DLD1 (cell line): ENCODE results near the gene DTNB.

Experiments used
- in situ Hi-C: cut with HindIII; loops from 2 replicates; pipeline ENCODE4 v1.10.0; 2017; ENCODE audit warnings: low sequenced_read_pairs

Gene DTNB

DNA sequence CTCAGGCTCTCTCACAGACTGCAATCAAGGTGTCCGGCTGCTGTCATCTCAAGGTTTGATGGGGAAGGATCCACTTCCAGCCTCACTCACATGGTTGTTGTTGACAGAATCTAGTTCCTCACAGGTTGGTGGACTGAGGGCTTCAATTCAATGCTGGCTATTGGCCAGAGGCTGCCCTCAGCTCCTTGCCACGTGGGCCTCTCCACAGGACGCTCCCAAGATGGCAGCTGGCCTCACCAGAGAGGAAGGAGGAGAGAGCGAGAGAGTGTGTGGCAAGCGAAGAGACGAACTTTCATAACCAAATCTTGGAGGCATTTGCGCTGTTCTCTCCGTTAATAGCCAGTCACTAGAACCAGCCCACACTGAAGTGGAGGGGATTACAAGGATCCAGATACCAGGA, 318.1 kb downstream of the DTNB start:
- in situ Hi-C loops = no loop called here

DNA sequence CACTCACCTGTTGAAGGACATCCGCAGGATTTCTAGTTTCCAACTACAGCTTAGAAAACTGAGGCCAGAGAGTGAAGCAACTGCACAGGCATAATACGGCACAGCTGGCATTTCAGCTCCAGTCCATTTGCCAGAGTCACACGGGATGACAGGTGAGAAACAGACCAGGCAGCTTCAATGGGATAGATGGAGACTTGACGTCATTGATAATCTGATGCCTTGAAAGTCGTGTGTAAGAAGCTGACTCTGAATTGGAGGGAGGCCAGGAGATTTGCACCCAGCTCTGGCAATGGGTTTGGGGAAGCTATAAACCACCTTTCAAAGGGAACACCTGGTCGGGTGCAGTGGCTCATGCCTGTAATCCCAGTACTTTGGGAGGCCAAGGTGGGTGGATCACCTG, 319.3 kb downstream of the DTNB start:
- in situ Hi-C loops = no loop called here

GRCh38 chr2:25349397-25349796, 324.0 kb downstream of the DTNB start:
- in situ Hi-C loops = no loop called here

DNA sequence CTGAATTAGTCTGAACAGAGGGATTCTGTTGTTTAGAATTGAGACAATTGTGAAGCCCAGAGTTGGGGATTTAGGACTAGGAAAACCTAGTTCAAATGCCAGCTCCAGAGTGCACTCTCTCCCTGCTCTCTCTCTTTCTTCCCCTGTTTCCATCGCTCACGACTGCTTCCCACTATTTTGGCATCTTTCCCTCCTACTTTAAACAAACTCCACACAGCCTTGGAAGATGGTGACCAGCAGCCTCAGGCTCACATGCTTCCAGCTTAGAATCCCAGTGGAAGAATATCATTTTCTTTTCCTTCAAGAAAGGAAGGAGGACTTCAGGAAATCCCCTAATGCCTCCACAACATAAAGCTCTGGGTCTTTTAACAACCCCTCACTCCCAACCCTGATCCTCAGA, 325.5 kb downstream of the DTNB start:
- in situ Hi-C loops = no loop called here

- in situ Hi-C loops = no loop called here
Observed at GRCh38 chr2:25347205-25347815, 326.1 kb downstream of the DTNB start.

DNA sequence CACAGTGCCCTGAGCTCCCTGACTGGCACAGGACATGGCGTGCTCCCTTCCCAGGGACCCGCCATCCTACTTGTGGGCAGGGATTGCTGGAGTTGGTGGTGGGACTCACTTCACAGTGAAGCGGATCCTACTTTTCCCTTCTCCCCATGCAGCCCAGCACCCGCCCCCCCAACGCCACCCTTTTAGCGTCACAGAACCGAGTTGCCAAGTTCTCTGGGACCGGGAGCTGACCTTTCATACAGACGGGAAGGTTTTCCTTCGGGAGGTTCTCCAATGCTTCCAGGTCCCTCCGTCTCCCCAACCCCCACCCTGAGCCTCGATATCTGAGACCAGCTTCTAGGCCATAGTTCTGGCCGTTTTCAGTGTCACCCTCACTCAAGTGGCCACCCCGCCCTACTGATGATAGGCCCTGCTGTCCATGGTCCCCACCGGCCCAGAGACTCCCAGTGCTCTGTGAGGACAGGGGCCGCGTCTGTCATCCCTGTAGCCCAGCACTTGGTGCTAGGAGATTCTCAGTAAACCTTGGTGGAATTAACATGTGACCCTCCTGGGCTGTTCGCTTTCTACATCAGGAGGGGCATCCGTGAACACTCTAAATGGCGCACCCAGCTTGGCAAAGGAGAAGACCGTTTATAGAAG, 330.1 kb downstream of the DTNB start:
- in situ Hi-C loops = no loop called here

DNA sequence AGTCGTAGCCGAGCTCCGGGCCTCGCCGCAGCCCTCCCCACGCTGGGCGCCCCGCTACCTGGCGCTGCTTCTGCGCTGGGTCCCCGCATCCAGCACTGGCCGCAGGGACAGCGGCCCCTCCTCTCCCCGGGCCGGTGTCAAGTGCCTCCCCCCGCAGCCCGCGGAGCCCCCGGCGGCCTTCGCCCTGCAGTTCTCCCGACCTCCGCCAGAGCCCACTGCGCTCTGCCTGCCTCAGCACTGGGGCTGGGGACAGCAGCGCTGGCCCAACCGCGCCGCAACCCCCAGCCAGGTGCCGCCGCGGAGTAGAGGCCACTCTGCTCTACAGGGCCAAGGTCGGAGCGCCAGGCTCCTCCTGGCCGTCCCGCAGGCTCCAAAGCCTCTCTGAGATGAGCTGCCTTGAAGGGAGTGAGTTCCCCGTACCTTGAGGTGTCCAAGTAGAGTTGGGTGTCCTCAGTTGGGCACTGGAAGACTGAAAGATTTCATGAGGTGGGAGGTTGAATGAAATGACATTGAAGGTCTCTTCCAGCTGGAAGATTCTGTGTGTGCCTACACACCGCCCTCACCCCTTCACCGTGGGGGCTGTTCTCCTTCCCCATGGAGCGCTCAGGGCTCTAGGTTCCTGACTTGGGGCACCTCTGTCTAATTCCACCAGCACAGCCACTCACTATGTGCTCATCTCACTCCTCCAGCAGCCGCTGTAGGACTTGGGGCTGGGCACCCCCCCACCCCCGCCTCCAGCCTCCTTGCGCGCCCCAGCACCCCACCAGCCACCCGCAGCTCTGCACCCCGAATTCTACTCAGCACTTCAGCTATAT, 330.8 kb downstream of the DTNB start:
- in situ Hi-C loops = no loop called here

GRCh38 chr2:25341753-25342371, 331.5 kb downstream of the DTNB start, which contains the start of gene DNMT3A:
DNMT3A (minus strand) TSS chr2:25341925; CDS start chr2:25313984, 27,941 bp downstream.
- in situ Hi-C loops = no loop called here

DNA sequence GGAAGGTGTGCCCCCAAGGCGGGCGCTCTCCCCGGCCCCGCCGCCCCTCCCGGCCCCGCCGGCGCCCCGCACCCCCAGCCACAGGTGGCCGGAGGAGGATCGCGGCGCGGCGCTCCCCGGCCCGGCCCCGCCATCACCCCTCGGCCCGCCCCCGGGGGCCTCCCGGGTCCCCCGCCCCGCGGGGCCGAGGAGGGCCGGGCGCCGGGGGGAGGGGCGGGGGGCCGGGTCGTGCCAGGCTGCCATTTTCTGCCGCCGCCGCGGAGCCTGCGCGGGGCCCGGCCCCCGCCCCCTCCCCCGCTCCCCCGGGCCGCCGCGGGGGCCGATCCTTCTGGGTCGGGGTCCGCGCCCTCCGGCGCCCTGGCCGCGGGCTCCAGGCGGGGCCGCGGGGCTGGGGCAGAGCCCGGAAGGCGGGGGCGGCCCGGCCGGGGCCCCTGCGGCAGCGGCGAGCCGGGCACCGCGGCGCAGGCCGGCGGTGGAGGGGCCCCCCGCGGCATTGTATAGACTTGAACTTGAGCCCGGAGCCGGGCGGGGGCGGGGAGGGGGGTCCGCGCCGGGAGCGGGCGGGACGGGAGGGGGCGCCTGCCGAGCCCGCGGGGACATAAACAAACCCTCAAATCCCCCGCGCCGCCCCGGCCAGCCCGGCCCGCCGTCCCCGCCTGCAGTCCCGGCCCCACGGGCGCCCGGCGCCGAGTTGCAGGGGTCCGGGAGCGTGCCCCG, 332.2 kb downstream of the DTNB start:
- in situ Hi-C loops = no loop called here

DNA sequence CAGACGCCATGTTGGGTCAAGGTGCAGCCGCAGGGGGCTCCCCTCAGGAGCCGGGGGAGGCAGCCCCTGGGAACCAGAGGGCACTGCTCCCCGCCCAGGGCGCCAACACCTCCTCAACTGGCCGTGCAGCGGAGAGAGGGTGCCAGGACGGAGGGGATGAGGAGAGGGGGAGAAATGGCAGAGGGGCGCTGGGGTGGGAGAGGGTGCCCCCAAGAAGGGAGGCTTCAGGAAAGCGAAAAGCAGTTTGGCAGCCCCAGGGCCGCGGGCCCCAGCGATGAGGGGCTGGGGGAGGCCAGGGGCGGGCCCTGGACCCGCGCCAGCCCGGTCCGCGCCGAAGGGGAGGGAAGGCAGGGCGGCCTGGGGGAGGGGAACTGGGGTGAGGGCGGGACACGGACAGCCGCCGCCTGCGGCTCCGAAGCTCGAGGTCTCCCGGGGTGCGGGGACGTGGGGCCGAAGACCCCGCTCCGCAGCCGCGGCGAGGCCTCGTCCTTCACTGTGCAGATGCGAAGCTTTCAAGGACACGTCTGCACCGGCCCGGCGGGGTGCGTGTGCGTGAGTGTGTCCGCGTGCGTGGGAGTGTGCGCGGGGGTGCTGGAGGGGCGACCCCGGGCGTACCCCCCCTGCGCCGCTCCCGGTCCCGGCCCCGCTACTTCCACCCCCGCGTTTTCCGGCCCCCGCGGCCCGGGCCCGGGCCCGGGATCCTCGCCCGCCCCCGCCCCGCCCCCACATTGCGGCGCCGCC, 333.0 kb downstream of the DTNB start:
- in situ Hi-C loops = no loop called here

- in situ Hi-C loops = no loop called here
Observed at GRCh38 chr2:25339791-25340180, 333.6 kb downstream of the DTNB start.

DNA sequence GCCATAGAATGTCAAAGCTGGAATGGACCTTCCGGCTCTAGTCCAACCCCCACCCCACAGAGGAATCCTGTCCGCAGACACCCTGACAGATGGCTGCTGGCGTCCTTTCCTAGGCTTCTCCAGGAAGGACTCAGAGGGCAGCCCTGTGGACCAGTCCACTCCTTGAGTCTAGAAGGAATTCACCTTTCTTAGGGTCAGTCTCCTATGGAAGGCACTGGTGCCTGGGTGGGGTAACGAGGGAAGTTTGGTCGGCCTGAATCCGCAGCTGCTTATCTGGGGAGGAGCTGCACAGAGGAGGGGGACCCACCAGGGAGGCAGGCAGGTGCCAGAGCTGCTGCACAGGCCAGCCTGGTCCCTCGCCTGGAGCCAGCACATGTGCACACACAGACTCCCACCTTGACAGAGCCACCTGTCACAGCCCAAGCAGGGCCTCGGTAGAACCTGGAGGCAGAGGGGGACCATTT, 334.1 kb downstream of the DTNB start:
- in situ Hi-C loops = no loop called here

DNA sequence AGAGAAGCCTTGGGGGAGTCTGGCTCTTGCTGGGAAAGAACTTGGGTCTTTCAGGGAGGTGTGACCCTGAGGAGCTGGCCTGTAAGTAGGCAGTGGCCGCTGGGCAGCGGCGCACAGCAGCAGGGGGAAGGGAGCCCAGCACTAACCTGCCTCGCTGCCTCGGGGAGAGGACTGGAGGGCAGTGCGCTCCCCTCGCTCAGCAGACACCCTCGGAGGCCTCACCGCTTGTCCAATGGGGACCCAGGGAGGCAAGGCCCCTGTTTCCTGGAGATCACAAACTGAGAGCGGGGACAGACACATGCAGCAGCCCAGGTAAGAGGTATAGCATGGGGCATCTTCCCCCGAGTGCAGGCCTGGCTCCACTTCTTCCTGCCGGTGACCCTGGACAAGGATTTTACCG, 335.0 kb downstream of the DTNB start:
- in situ Hi-C loops = no loop called here

- in situ Hi-C loops = no loop called here
Observed at GRCh38 chr2:25337891-25338290, 335.5 kb downstream of the DTNB start.

GRCh38 chr2:25337276-25337675, 336.1 kb downstream of the DTNB start:
- in situ Hi-C loops = no loop called here

- in situ Hi-C loops = no loop called here
Observed at GRCh38 chr2:25336383-25336841, 337.0 kb downstream of the DTNB start.

DNA sequence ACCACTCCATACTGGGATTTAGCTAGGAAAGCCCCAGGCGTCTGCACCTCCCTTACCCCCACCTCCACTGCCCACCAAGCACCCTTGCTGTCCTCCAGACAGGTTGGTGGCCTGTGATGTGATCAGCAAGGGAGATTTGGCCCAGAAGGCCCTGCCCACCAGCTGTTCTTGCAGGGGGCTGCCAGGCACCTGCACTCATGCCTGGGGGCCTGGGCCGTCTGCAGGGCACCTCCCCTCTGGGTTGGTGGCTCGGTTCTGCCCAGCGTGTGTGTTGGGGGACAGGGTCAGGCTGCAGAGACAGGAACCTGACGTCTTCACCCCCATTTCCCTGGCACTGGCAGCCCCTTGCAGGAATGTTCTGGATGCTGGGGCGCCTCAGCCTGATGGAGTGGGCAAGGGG, 337.4 kb downstream of the DTNB start:
- in situ Hi-C loops = no loop called here

GRCh38 chr2:25335204-25335603, 338.2 kb downstream of the DTNB start:
- in situ Hi-C loops = no loop called here

GRCh38 chr2:25334482-25334881, 338.9 kb downstream of the DTNB start:
- in situ Hi-C loops = no loop called here

DNA sequence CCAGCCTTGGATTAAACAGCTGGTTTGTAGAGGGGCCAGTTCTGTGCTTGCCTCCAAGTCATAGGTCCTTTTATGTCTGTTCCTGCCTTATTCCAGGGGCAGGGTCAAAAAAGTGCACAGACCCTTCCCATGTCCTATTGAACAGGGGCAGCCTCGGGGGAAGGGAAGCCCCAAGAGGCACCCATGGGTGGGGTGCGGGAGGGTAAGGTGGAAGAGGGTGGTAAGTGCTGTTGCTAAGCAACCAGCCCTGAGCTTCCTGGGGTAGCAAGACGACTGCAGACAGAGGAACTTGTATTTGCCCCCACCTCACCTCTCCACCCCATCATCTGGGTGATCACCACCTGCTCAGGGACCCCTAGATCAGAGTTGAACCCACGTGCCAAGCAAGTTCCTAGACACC, 339.4 kb downstream of the DTNB start:
- in situ Hi-C loops = no loop called here
